Esophagus mucosa (tissue), 1 donor: ENCODE data around the gene CHIA. TPM values are rescaled to one million over a fixed set of nuclear protein-coding genes. Genes with fewer than 3 reads are reported as not detected.
"Not testable (repeated sequence)": the region's sequence is repeated elsewhere in the genome, so short reads cannot be mapped to it uniquely, and the experiment has no call there.

Source experiments
- ATAC-seq: fragments of 200-7000 bp; cut with Tn5 transposase; one replicate; pipeline ENCODE4 v1.9.1; 2020
- total RNA-seq: library from RNA; stranded (reverse); gene quantifications from one replicate; pipeline ENCODE4 v1.2.4, GENCODE V29; 2023
- donor health status: DM: yes; HTN: yes; CAD: no.

Gene CHIA
- total RNA-seq, 1 donor from 2014 or later: not detected

DNA sequence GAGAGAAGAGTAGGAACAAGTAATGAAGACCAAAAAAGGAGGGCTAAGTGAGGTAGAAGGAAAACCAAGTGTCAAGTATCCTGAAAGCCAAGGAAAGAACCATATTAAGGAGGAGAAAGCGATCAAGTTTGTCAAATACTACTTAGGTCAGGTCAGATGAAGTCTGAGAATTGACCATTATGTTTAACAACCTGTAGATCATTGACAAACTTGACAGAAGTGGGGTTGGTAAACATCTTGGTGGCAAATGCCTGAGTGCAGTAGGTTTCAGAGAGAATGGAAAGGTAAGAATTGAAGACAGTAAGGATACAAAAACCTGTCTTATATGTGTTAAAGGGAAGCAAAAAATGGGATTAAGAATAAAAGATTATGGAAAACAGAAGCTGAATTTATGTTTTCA, 3.7 kb upstream of the CHIA start:
- no peak for ATAC-seq

DNA sequence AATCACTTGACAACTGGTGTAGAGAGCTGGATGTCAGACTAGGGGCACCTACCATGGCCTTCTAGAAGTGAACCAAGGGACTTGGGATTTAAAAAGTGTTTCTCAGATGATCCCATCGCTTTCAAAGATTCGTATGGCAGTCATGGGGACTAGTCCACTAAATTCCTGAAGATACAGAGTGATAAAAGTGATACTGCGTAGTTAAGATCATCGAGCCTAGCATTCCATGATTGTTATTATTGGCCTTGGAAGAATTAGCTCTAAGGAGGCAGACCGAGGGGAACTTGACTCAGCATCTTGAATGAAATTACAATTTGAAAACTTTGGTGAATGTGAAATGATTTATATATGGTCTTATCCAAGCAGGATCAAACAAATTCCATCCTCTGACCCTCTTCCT, 1.3 kb upstream of the CHIA start:
- no peak for ATAC-seq

DNA sequence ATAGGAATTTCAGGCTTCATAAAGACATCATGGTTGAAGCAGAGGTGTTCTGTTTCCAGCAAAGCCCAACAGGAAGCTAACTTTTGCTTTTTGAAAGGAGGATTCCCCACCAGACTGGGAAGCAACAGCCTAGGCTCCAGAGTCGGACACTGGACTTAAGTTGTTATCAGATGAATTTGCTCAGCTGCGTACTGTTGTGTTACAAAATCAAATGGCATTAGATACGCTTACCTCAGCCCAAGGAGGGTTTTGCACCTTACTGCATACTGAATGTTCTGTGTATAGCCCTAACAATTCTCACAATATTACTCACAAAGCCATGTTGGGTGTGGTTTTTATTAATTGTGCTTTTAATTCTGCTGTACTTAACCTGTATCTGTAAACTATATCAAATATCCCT, 547 bp upstream of the CHIA start:
- ATAC-seq: no peak

DNA sequence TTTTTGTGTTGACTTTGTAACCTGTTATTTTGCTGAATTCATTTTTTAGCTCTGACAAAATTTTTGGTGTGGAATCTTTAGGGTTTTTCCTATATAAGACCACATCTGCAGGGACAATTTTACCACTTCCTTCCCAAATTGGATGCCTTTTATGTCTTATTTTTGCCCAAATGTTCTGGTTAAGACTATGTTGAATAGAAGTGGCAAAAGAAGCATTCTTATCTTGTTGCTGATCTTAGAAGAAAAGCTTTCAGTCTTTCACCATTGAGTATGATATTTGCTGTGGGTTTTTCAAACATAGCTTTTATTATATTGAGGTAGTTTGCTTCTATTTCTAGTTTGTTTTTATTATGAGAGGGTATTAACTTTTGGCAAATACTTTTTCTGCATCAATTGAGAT, 3.7 kb downstream of the CHIA start:
- no peak for ATAC-seq

DNA sequence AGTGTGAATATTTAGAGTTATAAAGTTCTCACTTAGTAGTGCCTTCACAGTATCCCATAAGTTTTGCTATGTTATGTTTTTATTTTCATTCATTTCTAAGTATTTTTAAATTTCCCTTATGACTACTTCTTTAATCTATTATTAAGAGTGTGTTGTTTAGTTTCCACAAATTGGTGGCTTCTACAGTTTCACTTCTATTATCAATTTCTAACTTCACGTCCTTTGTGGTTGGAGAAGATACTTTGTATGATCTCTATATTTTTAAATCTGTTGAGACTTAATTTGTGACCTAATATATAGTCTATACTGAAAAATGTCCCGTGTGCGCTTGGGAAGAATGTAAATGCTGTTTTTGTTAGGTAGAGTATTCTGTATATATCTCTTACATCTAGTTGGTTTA, 11.7 kb downstream of the CHIA start:
- no peak for ATAC-seq

DNA sequence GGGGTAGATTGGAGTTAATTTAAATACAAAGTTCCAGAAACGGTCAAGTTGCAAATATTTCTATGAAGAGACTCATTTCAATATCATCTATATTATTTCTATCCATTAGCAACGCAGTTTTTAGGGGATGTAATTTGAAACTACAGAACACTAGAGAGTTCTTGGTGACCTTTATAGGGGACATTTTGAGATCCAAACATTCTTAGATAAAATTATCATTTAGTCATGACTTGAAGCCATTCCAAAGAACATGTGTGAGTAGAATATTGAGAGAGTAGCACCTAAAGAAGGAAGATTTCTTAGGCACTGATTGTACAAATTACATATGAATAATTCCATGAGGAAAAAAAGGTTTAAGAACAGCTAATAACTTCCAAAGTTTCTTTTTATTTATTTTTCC, 19.0 kb downstream of the CHIA start:
- ATAC-seq: no peak

DNA sequence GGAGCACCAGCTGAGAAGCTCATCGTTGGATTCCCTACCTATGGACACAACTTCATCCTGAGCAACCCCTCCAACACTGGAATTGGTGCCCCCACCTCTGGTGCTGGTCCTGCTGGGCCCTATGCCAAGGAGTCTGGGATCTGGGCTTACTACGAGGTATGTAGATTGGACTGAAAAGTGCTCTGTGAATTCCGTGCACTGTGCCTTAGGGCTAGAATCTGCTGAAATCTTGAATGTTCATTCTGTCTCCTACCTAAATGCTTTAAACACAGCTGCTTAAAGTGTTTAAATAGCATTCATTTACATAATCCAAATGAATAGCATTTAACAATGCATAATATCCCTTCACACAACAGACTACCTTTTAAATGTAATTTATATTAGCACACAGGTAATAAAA, 27.9 kb downstream of the CHIA start:
- no peak for ATAC-seq

DNA sequence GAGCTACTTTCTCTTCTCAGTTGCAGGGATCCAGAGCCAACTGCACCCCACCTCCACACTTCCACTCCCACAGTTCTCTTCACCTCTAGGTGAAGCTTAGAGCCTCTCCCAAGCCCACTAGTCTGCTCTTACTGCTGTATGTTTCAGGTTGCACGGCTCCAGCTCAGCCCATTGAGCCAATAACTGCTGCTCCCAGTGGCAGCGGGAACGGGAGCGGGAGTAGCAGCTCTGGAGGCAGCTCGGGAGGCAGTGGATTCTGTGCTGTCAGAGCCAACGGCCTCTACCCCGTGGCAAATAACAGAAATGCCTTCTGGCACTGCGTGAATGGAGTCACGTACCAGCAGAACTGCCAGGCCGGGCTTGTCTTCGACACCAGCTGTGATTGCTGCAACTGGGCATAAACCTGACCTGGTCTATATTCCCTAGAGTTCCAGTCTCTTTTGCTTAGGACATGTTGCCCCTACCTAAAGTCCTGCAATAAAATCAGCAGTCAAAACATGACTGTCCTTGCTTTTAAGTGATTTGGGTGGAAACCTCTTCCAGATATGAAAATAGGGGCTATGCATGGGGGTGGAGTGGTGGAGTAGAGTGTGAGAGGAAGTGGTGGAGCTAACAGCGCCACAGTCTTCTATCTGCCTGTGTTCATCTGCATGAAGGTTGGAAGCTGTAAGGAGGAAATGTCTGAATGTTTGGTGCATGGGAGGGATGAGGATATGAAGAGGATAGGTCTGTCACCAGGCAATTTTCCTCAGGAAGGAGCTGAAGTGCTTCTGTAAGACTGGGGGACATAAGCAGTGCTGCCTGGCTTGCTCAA, 29.6 kb downstream of the CHIA start:
- ATAC-seq: no peak

DNA sequence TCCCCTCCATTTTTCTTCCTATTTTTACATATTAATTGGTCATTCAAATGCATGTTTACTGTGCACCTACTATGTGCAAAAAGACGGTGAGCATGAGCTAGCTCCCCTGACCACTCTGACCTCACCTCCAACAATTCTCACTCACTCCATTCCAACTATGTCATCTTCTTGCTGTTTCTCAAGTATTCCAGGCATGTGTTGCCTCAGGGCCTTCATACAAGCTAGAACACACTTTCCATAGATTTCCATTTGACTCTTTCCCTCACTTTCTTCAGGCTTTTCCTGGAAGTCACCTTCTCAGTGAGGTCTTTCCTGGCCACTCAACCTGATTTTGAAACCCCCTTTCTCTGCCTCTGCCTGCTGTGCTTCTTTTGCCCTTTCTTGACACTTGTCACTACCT, 32.6 kb downstream of the CHIA start:
- ATAC-seq: no peak

DNA sequence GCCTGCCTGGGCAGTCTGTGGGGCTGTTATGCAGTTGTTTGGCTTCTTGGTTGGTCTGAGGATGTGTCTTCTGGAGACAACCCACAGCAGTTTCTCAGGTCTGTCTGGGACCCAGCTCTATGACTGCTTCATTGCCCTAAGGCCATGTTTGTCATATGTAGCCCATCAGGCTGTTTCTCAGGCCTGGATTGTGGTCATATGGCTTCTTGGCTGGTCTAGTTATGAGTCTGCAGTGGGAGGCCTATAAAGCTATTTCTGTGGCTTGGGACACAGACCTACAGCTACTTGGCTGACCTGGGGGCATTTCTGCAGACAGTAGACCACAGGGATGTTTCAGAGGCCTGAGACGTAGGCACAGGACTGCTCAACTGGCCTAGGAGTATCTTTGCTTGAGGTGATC, 41.5 kb downstream of the CHIA start:
- ATAC-seq: no peak

DNA sequence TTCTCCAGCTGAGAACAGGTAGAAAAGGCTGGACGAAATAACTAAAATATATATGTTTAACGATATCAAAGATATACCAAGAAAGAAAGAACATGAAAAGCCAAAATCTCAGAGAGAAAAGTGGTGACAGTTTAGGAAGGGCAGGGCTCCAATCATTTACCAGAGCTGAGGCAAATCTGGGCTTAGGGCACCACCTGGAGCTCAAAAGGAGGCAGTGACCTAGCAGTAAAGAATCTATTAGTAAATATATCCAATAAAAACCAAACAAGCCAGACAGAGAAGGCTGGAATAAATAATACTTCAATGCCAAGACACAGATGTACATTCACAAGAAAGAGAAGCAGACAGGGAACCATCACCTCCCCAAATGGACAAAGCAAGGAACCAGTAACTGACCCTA, 43.5 kb downstream of the CHIA start:
- peak; percentile 62 for ATAC-seq

DNA sequence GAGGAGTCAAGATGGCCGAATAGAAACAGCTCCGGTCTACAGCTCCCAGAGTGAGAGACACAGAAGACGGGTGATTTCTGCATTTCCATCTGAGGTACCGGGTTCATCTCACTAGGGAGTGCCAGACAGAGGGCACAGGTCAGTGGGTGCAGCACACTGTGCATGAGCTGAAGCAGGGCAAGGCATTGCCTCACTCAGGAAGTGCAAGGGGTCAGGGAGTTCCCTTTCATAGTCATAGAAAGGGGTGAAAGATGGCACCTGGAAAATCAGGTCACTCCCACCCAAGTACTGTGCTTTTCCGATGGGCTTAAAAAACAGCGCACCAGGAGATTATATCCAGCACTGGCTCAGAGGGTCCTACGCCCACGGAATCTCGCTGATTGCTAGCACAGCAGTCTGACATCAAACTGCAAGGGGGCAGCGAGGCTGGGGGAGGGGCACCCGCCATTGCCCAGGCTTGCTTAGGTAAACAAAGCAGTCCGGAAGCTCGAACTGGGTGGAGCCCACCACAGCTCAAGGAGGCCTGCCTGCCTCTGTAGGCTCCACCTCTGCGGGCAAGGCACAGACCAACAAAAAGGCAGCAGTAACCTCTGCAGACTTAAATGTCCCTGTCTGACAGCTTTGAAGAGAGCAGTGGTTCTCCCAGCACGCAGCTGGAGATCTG, 44.7 kb downstream of the CHIA start:
- ATAC-seq: not testable (repeated sequence)

DNA sequence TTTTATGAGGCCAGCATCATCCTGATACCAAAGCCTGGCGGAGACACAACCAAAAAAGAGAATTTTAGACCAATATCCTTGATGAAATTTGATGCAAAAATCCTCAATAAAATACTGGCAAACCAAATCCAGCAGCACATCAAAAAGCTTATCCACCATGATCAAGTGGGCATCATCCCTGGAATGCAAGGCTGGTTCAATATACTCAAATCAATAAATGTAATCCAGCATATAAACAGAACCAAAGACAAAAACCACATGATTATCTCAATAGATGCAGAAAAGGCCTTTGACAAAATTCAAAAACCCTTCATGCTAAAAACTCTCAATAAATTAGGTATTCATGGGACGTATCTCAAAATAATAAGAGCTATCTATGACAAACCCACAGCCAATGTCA, 48.2 kb downstream of the CHIA start:
- ATAC-seq: not testable (repeated sequence)

DNA sequence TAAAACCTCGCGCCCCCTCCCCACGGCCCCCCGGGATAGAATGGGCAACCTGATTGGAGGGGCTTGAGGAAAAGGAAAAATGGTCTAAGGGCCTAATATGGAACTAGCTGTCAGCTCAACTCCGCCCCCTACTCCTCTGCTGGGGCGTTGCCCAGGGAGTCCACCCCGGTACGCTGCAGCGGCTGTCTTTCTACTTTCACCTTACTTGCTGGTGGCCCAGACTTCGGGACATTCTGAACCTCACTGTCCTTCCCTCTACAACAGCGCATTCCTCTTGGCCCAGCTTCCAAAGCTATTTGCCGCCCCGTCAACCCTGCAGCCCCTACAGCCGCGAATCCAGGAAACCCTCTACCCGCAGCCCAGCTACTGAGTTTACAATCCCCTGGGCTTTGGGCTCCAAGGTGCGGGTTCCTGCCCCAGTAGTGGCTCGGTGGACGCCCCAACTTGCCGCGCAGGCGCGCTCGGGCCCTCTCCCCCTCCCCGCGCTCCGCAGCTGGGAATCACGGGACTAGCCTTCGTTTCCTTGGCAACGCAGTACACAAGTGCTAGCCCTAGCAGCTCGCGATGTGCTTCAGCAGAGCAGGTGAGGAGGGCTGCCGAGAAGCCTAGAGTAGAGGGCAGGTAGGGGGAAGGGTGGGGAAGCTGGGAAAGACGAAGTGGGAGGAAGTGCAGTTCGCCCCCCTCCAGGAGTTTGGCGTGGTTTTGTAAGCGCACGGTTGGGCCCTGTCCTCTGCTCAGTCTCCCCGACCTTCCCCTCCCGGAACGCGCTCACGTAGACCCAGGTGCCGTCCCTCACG, 55.6 kb downstream of the CHIA start:
- ATAC-seq: peak; percentile 91

DNA sequence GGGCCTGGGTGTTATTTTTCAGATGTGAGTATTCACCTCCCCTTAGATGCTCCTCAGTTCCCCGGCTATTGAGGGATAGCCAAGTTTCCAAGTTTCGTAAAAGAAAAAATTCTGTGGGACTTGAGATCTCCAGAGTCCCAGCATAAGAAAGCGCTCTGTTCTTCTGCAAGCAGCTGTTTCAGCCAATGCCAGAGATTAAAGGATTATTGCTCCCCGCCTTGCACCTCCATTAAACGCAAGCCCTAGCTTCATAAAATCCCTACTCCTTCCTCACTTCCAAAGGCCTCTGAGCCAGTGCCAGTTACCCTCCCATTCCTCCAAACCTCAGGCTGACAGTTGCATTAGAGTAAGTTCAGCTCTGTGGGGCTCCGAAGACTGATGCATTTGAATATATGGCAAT, 56.4 kb downstream of the CHIA start:
- no peak for ATAC-seq

DNA sequence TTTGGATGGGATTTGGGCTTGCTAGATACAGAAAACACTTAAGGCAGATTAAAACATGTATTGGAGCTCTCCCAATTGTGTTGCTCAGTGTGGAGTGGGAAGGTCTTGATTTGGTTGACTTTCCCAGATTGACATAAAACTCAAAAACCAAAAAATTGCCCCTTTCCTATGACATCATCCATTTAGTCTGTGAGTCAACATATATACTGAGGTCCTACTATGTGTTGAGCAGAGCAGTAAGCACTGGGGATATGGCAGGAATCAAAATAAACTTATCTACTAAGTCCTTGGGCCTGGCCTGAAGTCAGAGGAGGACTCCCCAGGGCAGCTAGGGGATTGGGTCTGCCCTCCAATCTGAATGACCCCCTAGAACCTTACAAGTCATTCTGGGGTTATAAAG, 61.0 kb downstream of the CHIA start:
- no peak for ATAC-seq

DNA sequence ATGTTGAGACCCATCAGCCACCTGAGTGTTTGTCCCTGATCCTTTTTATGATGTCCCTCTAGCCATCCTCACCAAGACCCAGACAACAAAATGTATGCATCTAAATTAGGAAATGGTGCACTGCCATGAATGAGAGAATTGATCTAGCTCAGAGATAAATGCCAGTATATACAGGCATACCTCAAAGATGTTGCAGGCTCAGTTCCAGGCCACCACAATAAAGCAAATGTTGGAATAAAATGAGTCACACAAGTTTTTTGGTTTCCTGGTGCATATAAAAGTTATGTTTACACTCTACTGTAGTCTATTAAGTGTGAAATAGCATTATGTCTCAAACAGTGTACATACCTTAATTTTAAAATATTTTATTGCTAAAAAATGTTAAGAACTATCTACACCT, 63.9 kb downstream of the CHIA start:
- ATAC-seq: no peak

DNA sequence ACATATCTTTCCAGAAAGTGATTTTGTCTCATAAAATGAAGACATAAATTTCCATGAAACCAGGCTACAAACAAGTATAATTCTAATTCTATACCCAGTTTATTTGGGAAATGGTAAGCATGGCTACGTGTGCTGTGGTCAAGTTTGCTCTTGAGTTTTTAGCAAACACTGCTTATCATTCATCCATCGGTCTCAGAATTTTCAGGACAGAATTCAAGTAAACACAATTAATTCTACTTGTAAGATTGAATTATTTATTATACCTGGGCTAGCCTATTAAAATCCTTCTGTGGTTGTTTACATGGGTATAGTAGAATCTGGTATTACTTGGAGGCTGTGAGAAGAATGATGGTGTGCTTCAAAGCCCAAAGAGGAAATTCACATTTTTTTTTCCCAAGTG, 68.3 kb downstream of the CHIA start:
- ATAC-seq: no peak

DNA sequence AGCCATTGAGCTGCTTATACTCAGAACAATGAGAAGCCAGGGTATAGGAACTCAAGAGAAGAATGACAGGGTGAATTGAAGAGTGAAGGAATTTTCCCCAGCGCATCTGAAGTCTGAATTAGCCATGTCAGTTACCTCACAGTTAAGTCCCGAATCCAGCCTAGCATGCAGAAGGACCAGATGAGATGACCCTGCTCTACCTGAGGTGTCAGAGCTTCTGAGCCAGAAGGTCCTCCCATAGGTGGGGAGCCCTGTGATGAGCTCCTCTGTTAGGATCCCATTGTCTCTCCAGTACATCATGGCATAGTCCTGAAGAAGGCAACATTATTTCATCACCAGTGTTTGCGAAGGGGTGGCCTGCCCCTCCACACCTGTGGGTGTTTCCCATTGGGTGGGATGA, 68.7 kb downstream of the CHIA start:
- no peak for ATAC-seq

DNA sequence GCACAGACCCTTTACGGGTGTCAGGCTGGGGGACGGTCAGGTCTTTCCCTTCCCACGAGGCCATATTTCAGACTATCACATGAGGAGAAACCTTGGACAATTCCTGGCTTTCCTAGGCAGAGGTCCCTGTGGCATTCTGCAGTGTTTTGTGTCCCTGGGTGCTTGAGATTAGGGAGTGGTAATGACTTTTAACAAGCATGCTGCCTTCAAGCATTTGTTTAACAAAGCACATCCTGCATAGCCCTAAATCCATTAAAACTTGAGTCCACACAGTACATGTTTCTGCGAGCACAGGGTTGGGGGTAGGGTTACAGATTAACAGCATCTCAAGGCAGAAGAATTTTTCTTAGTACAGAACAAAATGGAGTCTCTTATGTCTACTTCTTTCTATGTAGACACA, 69.6 kb downstream of the CHIA start:
- not testable (repeated sequence) for ATAC-seq

DNA sequence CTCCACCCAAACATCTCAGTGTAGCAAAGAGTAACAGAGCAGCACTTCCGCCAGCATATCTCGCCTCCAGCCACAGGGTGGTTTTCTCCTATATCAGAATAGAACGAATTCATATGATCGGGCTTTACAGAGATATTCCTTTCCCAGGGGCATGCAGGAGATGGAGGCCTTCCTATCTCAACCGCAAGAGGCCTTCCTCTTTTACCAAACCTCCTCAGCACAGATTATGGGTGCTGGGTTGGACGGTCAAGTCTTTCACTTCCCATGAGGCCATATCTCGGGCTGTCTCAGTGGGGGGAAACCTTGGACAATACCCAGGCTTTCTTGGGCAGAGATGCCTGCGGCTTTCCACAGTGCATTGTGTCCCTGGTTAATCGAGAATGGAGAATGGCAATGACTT, 71.1 kb downstream of the CHIA start:
- no peak for ATAC-seq

DNA sequence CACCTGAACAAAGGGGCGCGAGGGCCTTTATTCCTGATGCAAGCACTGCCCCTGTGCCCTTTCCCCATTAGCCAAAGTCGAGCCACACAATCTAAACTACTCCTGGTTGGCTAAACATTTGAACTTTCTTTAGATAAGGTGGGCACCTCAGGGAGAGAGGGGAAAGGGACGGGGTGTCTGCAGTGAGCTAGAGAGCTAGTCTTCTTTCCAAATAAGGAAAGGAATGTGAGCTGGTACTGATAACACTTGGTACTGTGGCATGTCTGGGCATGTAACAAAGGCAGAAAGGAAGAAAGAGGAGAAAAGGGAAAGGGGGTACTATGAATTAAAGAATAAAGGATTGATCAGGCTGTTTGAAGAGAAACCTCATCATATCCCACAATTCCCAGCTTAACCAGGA, 74.0 kb downstream of the CHIA start:
- ATAC-seq: no peak

DNA sequence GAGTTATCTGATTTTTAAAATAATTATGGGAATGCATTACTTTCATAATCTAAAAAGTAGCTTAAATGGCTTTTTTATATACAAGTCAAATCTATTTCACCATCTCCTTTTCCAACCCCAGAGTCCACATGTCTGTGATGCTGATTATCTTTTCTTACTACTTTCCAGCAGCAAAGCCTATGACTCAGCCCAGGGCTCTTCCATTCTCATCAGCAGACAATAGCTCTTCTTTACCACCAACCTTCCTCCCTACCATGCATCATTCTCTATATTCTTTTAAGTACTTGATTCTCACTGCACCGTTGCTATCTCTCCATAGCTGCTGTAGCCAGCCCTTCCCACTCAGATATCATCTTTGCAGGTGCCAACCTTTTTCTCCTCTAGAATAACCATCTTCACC, 75.6 kb downstream of the CHIA start:
- no peak for ATAC-seq

DNA sequence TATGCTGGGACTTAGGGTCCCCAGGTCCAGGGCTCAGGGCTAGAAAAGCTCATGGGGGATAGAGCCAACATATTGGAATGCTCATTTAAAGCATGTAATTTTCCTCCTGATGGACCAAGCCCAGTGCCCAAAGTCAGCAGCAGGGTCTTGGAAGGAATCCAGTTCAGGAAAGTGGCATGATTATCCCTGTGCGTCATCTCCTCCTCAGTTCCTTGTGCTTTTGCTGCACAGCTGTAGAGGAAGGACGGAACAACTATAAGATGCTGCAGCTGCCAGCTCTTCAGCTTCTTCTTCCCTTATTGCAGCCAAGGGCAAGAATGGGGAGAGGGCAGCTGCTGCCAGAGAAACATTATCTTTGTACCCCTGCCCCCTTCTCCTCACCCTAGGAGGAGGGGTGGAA, 78.5 kb downstream of the CHIA start:
- no peak for ATAC-seq
